Embryonic facial prominence (tissue), 1 donor: ENCODE measurements around the gene ABCG8.

Experiments used
- DNase-seq: peaks from one replicate; pipeline ENCODE4 v3.0.0-alpha.2; 2016; ENCODE audit errors: extremely low spot score

Gene ABCG8

DNA sequence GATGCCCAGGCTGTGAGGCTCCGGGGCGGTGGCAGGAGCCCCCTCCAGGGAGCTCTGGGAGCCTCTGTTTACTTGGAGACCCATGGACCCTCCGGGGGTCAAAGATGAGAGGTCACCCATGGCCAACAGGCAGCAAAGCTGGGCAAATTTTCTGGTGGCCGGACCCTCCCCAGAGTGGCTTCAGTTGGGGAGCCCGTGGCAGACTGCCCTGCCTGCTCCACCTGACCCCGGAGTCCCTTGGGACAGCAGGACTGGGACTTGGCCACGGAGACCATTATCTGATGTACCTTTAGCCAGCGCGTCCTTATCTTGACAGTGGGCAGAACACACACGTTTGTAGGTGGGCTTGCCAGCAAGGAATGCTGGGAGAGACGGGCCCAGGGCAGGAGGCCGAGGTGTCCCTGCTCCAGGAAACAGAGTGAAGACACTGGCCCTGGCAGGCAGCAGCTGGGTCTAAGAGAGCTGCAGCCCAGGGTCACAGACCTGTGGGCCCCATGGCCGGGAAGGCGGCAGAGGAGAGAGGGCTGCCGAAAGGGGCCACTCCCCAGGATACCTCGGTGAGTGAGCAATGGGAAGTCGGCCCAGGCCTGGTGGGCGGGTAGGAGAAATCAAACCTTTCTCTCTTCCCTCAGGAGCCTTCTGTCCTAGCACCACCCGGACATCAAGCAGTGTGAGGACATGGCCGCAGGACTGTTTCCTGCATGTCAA lies at the start of gene ABCG8, which contains the start of gene ABCG5:
TSS of gene ABCG8 (plus strand) at position 412 of the 708 bp plus-strand sequence. CDS start at position 495, 83 bp downstream.
TSS of gene ABCG5 (minus strand) at position 280 of the 708 bp plus-strand sequence. CDS start at position 120, 160 bp downstream.
- no peak for DNase-seq

DNA sequence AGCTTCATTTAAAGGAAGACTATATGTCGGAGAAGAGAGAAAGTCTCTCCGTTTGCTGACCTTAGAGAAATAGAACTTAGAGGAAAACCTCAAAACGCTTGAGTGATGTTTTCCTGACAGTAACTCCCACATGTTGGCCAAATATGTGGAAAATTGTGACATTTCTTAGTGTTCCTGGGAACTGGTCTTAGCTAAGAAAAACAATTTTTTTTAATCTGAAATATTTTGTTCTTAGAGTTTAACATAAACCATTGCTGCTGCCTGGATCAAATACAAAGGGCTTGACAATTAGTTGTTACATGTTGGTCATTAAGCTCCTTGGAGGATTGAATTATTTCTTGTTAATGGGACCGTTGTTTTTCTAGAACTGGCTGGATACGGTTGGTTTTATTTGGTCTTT lies 48.6 kb upstream of the ABCG8 start:
- DNase-seq, result no peak

DNA sequence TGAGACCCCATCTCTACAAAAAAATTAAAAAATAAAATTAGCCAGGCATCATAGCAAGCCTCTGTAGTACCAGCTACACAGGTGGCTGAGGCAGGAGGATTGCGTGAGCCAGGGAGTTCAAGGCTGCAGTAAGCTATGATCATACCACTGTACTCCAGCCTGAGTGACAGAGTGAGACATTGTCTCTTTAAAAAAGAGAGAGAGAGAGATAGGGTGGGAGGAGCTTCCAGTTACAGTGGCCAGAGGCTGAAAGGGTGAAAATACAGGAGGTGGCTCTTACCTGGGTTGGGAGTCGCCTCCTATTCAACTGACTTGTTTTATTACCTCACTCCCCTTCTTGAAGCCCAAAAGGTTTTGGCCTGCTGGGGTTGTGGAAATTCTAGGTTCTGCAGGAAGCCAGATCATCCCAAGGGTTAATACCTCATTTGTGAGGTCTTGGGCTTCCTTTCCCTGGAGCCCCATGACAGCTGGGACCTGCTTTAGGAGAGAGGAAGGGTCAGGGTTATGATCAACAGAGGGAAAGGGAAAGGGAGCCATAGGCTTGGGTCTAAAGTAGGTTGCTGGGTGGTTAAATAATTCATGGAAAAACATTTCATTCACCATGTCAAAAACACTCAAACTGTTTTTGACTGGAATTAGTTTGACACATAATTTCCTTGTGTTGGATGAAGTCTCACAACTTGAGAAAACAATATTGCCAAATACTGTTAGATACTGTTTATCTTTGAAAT lies 47.6 kb upstream of the ABCG8 start:
- no peak for DNase-seq

DNA sequence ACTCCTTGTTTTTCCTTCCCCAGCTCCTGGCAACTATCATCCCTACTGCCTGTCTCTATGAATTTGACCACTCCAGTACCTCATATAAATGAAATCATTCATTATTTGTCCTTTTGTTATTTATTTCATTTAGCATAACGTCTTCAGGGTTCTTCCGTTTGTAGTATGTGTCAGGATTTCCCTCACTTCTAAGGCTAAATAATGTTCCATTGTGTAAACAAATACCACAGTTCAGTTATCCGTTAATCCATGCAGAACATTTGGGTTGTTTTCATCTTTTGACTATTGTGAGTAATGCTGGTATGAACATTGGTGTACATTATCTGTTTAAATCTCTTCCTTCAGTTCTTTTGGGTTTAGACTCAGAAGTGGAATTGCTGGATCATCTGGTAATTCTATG lies 46.1 kb upstream of the ABCG8 start:
- DNase-seq, result no peak

DNA sequence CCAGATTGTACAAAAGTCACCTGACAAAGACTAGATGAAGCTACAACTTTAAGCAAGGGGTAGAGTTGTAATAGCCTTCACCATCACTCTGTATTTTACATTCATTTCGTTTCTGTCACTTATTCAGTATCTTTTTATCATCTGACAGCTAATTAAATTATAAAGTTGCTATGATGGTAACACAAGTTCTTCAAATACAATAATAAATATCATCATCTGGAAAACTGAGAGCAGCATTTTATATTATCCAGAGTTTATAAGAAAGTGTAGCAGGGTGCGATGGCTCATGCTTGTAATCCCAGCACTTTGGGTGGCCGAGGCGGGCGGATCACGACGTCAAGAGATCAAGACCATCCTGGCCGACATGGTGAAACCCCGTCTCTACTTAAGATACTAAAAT lies 43.8 kb upstream of the ABCG8 start:
- DNase-seq, result no peak

DNA sequence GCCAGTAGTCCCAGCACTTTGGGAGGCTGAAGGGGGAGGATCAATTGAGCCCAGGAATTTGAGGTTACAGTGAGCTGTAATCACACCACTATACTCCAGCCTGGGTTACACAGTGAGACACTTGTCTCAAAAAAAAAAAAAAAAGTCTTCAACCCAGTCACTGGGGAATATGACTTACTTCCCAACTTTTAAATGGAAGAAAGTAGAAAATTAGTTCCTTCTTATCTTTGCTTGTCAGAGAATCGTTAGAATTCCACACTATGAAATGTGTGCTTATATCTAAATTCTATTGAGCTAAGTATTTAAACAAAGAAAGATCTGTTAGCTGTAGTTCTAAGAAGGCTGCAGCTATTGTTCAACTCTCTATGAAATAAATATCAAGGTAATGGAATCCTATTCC lies 42.6 kb upstream of the ABCG8 start:
- no peak for DNase-seq

DNA sequence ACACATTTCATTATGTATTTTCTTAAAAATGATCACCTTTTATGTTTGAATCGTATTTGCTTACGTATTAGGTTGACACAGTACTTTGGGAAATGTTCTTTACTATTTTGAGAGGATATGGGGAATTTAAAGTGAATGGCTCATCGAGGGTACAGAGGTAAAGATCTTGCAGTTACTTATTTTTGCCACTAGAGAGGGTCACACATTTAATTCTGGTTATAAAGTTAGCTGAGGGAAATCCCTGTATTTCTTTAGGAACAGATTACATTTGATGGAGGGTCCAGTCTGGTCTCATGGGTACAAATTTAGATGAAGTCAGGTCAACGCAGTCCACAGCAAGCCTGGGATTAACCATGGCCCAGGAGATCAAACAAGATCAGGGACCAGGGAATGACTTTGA lies 40.5 kb upstream of the ABCG8 start:
- no peak for DNase-seq

DNA sequence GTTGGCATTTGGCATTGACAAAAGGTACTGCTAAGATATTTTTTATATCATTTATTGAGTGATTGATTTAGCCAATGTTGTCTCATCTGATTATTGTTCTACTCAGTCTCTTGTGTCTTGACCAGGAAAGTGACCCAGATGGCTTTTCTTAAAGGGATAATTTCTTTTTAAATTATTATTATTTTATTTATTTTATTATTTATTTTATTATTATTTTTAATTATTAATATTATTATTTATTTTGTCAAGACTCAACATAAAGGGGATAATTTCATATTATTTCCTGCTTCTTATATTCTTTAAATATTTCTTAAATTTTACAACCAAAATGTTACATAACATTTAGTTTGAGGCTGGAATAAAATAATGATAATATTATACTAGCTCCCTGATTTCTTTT lies 37.9 kb upstream of the ABCG8 start:
- no peak for DNase-seq

DNA sequence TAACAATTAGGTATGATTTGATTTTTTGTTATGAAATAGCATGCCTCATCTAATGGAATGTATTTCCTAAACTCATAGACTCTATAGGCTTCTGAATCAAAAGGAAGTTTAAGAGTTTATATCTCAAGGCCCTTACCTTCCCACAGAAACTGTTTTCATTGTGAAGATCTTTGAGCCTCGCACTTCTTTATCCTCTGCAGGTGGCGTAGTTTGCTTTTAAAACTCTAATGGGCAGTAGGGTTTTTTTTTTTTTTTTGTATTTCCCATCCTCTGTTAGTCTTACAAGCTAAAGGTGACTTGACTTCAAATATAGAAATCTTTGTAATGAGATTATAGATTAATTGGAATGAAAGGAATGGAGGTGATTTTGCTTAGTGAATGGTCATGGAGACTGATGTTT lies 36.6 kb upstream of the ABCG8 start:
- DNase-seq, result no peak

DNA sequence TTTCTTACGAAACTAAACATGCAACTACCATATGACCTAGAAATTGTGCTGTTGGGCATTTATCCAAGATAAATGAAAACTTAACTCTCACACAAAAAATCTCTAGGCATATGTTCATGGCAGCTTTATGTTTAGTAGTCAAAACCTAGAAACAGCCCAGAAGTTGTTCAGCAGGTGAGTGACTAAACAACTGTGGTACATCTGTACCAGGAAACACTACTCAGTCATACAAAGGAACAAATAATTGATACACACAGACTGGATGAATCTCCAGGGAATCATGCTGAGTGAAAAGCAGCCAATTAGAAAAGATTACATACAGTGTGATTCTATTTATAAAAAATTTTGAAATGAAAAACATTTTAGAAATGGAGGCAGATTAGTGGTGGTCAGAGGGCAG lies 35.7 kb upstream of the ABCG8 start:
- DNase-seq, result no peak

DNA sequence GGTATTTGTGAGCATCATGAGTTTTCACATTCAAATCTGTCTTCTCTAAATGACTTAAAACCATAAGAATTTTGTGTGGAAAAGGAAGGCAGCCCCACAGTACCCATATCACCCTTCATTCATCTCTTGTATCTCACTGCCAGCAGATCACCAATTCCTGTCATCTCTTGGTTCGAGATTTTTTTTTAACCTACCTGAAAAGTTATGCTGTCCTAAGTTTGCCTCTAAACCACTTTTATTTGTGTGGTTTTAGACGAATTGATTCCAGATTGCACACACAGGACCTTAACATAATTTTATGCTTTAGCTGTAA lies 32.1 kb upstream of the ABCG8 start:
- no peak for DNase-seq

DNA sequence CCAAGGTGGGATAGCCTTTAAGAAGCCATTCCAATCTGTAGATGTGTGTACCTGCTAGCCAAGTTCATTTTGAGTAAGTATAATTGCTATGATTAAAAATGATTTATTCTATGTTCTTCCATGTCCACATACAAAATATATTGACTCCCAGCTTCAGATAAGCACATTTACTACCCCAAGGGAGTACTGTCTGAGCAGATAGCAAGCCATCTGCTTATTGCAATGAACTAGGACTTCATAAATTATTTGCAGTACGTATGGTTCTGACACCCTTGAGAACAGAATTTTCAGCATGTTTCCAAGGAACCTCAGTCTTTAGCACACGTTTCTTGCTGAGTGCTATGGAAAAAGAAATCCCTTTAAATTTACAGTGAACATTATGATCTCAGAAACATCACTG lies 28.3 kb upstream of the ABCG8 start:
- DNase-seq, result no peak

DNA sequence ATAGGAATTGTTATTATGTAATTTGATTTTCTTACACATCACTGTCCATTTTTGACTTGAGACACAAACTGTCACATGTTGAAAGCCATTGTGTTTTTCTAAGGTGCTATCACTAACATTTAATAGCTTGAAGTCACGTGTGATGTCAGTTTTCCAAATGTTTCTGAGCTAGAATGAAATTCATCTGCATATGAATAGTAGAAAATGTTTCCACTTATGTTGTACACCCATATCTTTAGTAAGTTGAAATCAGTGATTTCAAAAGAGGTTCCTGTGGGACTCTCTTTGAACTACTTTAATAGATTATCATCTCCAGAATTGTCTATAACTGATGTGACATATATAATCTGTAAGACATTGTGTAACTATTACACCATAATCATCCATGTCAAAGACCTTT lies 27.9 kb upstream of the ABCG8 start:
- DNase-seq, result no peak

DNA sequence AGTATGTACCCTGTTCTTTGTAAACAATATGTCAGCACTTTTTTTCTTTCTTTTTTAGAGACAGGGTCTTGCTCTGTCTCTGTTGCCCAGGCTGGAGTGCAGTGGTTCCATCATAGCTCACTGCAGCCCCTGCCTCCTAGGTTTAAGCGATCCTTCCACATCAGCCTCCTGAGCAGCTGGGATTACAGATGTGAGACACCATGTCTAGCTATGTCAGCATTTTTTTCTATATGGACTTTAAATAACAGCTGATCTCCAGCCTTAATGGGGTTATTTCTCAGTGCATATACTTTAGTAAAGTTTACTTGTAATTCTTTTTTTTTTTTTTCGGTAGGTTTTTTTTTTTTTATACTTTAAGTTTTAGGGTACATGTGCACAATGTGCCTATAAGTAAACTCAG lies 26.8 kb upstream of the ABCG8 start:
- DNase-seq, result no peak

DNA sequence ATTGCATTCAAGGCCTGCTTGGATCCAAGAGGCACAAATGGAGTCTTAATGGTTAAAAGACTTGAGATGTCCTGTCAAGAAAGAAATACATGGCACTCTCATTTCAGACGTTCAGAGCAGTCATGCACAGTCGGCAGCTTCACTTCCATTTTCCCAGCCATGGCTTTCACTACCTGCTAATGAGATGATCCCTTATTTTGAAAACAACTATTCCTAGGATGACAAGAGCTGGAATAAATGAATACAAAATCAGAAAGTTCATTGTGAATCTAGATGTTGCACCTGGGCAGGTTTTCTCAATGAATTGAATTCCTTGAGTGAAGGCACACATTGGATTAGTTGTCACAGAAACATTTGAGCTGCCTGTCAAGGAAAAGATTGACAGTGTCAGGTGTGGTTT lies 25.8 kb upstream of the ABCG8 start:
- no peak for DNase-seq

DNA sequence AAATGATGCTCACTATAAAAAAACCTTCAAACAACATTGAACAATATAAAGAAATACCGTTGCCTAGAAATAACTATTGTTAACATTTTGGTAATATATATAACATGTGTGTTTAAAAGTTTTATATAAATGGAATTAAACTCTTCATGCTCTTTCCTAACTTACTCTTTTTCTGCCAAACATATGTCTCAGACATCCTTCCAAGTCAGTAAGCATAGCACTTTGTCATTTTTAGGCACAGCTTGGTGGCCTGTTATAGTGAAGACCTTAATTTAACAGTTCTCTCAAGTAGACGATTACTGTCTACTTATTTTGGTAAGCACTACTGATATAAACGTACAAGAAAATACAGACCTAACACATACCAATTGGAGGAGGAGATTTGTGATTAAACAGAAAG lies 24.1 kb upstream of the ABCG8 start:
- DNase-seq, result no peak

DNA sequence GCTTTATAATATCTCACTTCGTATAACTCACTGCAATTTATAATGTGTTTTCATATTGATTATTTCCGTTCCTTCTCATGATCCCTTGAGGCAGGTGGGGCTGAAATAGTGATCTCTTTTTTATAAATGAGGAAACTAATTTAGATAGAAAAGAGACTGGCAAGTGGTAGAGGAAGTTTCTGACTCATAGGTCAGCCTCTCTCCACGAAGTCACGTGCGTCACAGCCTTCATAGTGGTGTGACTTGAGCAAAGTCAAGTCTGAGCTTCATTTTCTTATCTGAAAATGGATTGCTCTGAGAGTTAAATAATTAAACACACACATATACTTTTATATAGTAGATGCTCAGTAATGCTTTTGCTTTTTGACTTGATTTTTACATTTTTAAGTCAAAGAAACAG lies 20.0 kb upstream of the ABCG8 start:
- no peak for DNase-seq

DNA sequence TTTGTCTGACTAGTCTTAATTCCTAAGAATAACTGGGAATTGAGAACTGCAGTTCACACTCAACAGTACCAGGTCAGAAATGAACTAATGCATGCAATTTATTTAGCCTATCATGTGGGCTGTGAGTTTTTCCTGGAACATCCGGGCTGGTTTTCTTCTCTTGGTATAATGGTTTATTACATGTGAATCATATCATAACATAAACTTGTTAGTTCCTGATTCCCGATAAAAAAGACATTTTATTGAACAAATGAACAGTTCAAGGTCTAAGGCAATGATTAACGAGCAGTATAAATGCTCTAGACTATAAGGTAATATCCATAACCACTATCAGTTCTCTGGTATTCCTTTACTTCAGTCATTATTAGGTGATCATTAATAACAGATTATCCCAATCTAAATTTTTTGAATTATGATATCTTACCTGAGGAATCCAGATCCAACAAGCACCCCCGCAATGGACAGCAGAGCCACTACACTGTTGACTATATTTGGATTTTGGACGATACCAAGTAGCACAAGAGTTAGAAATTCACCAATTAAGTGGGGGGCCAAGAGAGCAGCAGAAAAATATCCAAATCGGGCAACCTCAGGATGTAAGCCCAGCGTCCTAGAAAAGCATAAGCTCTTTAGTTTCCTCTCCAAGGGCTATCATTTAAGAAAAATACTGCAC lies 19.1 kb upstream of the ABCG8 start:
- no peak for DNase-seq

DNA sequence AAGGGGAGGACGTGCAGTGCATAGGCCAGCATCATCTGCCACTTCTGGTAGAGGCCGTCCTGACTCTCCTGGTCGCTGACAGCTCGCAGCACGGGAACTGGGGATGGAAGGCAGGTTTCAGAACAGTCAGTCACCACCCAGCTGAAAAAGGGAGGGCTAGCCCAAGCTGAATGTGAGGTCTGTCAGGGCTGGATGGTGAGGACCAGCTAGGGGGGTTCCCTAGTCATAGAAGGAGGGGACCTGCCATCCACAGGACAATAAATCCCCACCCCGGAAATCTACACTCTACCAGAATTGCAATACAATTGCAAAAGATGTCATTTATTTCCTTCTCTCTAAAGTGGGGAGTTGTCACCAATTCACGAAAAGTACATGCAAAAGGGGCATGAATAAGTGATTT lies 15.9 kb upstream of the ABCG8 start:
- no peak for DNase-seq

DNA sequence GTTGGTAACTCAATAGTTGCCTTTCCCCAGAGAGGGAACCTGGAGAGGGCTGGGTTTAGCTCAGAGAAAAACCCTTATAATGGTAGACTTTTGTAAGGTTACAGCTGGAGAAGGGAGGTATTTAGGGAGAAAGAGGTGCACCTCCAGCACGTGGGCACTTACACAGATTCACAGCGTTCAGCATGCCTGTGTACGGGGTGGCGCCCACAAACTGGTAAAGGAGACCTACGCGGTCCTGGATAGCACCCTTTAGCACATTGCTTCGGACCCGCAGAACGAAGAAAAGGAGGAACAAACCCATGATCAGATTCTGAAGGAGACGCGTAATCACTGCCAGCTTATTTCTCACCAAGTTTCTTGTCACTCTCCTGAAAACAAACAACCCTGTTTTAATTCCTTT lies 15.0 kb upstream of the ABCG8 start:
- DNase-seq, result no peak

DNA sequence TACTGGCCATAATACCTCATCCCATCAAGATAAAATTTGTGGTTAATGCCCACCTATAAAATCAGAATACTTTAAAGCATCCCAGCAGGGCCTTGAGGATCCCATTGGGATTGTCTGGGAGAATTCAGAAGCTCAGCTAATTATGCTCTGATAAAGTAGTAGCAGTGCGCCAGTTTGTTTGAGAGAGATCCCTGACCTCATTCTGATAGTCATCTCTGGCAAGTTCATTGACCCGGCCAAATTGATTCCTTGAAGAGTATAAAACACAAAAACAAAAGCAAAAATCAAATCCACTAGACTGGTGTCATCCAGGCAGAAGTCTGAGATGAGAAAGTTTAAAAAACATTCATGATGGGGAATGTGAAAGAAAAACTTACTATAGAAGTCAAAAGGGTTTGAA lies 14.3 kb upstream of the ABCG8 start:
- DNase-seq, result no peak

DNA sequence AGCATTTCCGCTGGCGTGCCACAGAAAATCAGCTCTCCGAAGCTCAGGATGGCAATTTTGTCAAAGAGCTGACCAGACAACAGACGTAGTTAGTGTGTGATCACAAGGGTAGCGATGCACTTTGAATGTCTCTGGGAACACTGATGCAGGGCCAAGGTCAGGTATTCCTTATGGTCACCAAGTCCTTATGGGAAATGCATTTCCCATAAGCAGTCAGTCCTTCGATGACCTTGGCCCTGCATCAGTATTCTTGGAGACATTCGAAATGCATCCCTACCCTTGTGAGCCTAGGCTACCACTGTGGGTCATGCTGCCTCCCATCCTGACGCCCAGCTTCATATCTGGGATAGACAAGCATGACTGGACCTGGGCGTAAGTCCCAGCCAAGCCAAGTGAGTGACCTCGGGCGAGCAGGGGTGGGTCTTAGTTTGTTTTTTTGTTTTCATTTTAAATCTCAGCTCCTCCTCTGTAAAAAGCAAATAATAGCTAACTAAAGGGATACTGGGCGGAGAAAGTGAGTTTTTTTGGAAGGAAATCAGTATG lies 13.7 kb upstream of the ABCG8 start:
- DNase-seq, result no peak

DNA sequence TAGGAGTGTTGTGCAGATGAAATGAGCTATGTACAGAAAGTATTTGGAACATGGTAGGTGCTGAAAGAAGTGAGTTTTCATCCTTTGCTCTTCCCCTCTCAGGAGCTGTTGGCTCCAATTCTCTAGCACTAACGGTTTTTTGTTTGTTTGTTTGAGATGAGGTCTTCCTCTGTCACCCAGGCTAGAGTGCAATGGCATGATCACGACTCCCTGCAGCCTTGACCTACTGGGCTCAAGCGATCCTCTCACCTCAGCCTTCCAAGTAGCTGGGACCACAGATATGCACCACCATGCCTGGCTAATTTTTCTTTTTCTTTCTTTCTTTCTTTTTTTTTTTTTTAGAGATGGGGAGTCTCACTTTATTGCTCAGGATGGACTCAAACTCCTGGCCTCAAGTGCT lies 12.9 kb upstream of the ABCG8 start:
- DNase-seq, result no peak
